ENCODE results near the gene LIPF. TPM values are rescaled to one million over a fixed set of nuclear protein-coding genes. Genes with fewer than 3 reads are reported as not detected.
"Not testable (repeated sequence)": the region's sequence is repeated elsewhere in the genome, so short reads cannot be mapped to it uniquely, and the experiment has no call there.

The LIPF gene
- total RNA-seq, 1 experiment from 2014 or later, result not detected

- Histone ChIP-seq H3K36me3 (ENCODE audit: control insufficient read depth, insufficient read depth, low read length) (no peaks in the 10 kb centered on the region), H3K4me1 (peaks cover 17% of the 10 kb centered on the region), H3K27me3 (replicated peaks; ENCODE audit: control insufficient read depth, insufficient read depth, low read length) (no peaks in the 10 kb centered on the region), H3K9me3 (no peaks in the 10 kb centered on the region), H3K4me3 (ENCODE audit: low read depth, low read length) (no peak overlapping the region)
- intact Hi-C loops (cut with micrococcal nuclease; ENCODE audit: unreplicated experiment), result loop anchor here (1.0 kb wide), 1 partner anchor 15 kb away; no protein-coding TSS in a partner anchor
- BruUV-seq (replicated peaks), result no TSS peak
- peak overlapping the region; percentile 88 for H3K27ac Mint-ChIP-seq (ENCODE audit: unreplicated experiment)
- H3K4me1 Mint-ChIP-seq (ENCODE audit: low read depth, unreplicated experiment), result peaks cover 26% of the 10 kb centered on the region
- H3K9me3 Mint-ChIP-seq (ENCODE audit: unreplicated experiment), result peaks cover 10% of the 10 kb centered on the region
- ChIA-PET CTCF (no interaction called here), POLR2A (no interaction called here)
- no peaks in the 10 kb centered on the region for H3K27me3 Mint-ChIP-seq (ENCODE audit: insufficient read depth, unreplicated experiment)
- peak overlapping the region; percentile 4 for H3K4me3 Mint-ChIP-seq (ENCODE audit: unreplicated experiment)
- DNase-seq, result peak; percentile 87 to 92
- TF ChIP-seq, protein P1, sequence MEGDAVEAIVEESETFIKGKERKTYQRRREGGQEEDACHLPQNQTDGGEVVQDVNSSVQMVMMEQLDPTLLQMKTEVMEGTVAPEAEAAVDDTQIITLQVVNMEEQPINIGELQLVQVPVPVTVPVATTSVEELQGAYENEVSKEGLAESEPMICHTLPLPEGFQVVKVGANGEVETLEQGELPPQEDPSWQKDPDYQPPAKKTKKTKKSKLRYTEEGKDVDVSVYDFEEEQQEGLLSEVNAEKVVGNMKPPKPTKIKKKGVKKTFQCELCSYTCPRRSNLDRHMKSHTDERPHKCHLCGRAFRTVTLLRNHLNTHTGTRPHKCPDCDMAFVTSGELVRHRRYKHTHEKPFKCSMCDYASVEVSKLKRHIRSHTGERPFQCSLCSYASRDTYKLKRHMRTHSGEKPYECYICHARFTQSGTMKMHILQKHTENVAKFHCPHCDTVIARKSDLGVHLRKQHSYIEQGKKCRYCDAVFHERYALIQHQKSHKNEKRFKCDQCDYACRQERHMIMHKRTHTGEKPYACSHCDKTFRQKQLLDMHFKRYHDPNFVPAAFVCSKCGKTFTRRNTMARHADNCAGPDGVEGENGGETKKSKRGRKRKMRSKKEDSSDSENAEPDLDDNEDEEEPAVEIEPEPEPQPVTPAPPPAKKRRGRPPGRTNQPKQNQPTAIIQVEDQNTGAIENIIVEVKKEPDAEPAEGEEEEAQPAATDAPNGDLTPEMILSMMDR (IDR thresholded peaks at IDR 0.05; ENCODE audit: insufficient read depth in 1 of 2, low read depth in 1 of 2, low read length in 1 of 2, severe bottlenecking in 1 of 2, unreplicated experiment in 1 of 2), result no peak
- H3K36me3 Mint-ChIP-seq (ENCODE audit: insufficient read depth, unreplicated experiment), result peaks cover 6% of the 10 kb centered on the region
Measured at GRCh38 chr10:88702848-88703597, 38.8 kb downstream of the LIPF start.

DNA sequence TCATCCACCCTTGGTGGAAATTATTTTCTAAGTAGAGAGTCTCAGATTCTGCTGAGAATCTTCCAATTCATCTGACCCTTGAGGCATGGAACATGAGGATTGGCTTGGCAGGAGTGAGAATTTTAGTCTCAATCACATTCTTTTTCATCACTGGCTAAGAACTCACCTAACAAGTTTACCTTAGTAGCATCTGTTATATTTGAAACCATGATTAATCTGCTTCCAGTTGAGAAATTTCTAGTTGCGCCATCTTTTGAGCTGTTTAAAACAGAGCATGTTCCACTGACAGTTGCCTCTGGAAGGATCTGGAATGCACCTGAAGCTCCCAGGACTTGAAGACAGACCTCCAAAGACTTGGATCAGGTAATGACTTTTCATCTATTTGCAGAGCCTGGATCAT, 41.7 kb downstream of the LIPF start, which contains the start of gene LIPK:
Gene LIPK (plus strand): TSS at position 292 of the 400 bp plus-strand sequence. CDS start 18,295 bp downstream, outside the sequence.
- no peaks in the 10 kb centered on the region for H3K27me3 Mint-ChIP-seq (ENCODE audit: insufficient read depth, unreplicated experiment)
- no peaks in the 10 kb centered on the region for H3K9me3 ChIP-seq
- peaks cover 6% of the 10 kb centered on the region for H3K36me3 Mint-ChIP-seq (ENCODE audit: insufficient read depth, unreplicated experiment)
- no TSS peak for BruUV-seq (replicated peaks)
- TF ChIP-seq, protein P1 (IDR thresholded peaks at IDR 0.05; ENCODE audit: insufficient read depth in 1 of 2, low read depth in 1 of 2, low read length in 1 of 2, severe bottlenecking in 1 of 2, unreplicated experiment in 1 of 2), result no peak
- H3K27me3 ChIP-seq (replicated peaks; ENCODE audit: control insufficient read depth, insufficient read depth, low read length), result no peaks in the 10 kb centered on the region
- H3K4me3 ChIP-seq (ENCODE audit: low read depth, low read length), result no peak within 1 kb of the TSS
- no peak within 1 kb of the TSS for H3K4me3 Mint-ChIP-seq (ENCODE audit: unreplicated experiment)
- H3K27ac Mint-ChIP-seq (ENCODE audit: unreplicated experiment), result no peak within 1 kb of the TSS
- ChIA-PET POLR2A (no interaction called here), CTCF (no interaction called here)
- no peak for DNase-seq
- H3K4me1 Mint-ChIP-seq (ENCODE audit: low read depth, unreplicated experiment), result peaks cover 22% of the 10 kb centered on the region
- peaks cover 17% of the 10 kb centered on the region for H3K4me1 ChIP-seq
- no peaks in the 10 kb centered on the region for H3K9me3 Mint-ChIP-seq (ENCODE audit: unreplicated experiment)
- intact Hi-C loops (cut with micrococcal nuclease; ENCODE audit: unreplicated experiment), result no loop called here
- H3K36me3 ChIP-seq (ENCODE audit: control insufficient read depth, insufficient read depth, low read length), result no peaks in the 10 kb centered on the region

DNA sequence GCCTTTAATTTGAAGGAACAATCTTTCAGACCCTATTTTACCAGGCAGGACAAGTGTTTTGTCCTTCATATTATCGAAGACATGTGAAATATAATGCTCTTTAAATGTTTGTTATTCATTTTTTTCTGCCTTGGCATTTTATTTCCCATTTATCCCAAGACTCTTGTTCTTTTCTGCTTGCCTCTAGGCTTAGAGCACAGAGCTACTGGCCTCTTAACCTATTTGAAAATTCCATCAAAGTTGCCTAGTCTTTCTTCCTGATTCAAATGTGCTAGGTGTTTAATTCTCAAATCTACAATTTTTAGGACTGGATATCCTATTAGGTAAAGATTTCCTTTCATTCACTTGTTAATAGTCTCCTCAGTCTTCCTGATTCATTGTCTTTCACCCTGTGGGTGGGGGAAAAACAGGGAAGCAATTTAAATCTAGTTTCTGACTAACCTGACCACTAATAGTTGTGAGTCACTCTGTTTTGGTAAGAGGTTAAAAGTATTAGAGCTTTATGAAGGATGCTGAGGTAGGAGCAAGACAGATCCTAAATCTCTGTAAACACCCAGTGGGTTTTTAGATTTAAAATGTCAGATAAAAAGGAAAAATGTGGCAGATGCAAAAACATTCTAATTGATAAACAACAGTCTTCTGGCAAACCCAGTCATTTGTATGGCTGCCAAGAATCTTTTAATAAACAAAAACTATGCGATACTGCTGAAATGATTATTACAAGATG, 43.4 kb downstream of the LIPF start:
- no peaks in the 10 kb centered on the region for H3K9me3 ChIP-seq
- Mint-ChIP-seq H3K27ac (ENCODE audit: unreplicated experiment) (no peak overlapping the region), H3K4me1 (ENCODE audit: low read depth, unreplicated experiment) (peaks cover 27% of the 10 kb centered on the region), H3K27me3 (ENCODE audit: insufficient read depth, unreplicated experiment) (no peaks in the 10 kb centered on the region), H3K4me3 (ENCODE audit: unreplicated experiment) (no peak overlapping the region), H3K9me3 (ENCODE audit: unreplicated experiment) (no peaks in the 10 kb centered on the region), H3K36me3 (ENCODE audit: insufficient read depth, unreplicated experiment) (peaks cover 6% of the 10 kb centered on the region)
- peaks cover 10% of the 10 kb centered on the region for H3K4me1 ChIP-seq
- no TSS peak for BruUV-seq (replicated peaks)
- no peaks in the 10 kb centered on the region for H3K27me3 ChIP-seq (replicated peaks; ENCODE audit: control insufficient read depth, insufficient read depth, low read length)
- intact Hi-C loops (cut with micrococcal nuclease; ENCODE audit: unreplicated experiment), result no loop called here
- TF ChIP-seq, protein P1 (IDR thresholded peaks at IDR 0.05; ENCODE audit: insufficient read depth in 1 of 2, low read depth in 1 of 2, low read length in 1 of 2, severe bottlenecking in 1 of 2, unreplicated experiment in 1 of 2), result no peak
- CTCF ChIA-PET, result no interaction called here
- POLR2A ChIA-PET, result no interaction called here
- H3K36me3 ChIP-seq (ENCODE audit: control insufficient read depth, insufficient read depth, low read length), result no peaks in the 10 kb centered on the region
- DNase-seq, result no peak
- no peak overlapping the region for H3K4me3 ChIP-seq (ENCODE audit: low read depth, low read length)

GRCh38 chr10:88709361-88709760, 45.1 kb downstream of the LIPF start:
- DNase-seq; H3K4me3 Mint-ChIP-seq (ENCODE audit: unreplicated experiment); H3K4me1 ChIP-seq; H3K36me3 Mint-ChIP-seq (ENCODE audit: insufficient read depth, unreplicated experiment); BruUV-seq (replicated peaks); H3K27me3 ChIP-seq (replicated peaks; ENCODE audit: control insufficient read depth, insufficient read depth, low read length); H3K9me3 Mint-ChIP-seq (ENCODE audit: unreplicated experiment); H3K27ac Mint-ChIP-seq (ENCODE audit: unreplicated experiment); intact Hi-C loops (cut with micrococcal nuclease; ENCODE audit: unreplicated experiment); H3K36me3 ChIP-seq (ENCODE audit: control insufficient read depth, insufficient read depth, low read length); H3K27me3 Mint-ChIP-seq (ENCODE audit: insufficient read depth, unreplicated experiment); H3K9me3 ChIP-seq; H3K4me3 ChIP-seq (ENCODE audit: low read depth, low read length); POLR2A ChIA-PET; CTCF ChIA-PET: not testable (repeated sequence)
- H3K4me1 Mint-ChIP-seq (ENCODE audit: low read depth, unreplicated experiment), result peaks cover 16% of the 10 kb centered on the region

Measured in Caco-2 (cell line).